ENCODE data around the gene ACOT8.
"Not testable (repeated sequence)": the region's sequence is repeated elsewhere in the genome, so short reads cannot be mapped to it uniquely, and the experiment has no call there.

The ACOT8 gene

DNA sequence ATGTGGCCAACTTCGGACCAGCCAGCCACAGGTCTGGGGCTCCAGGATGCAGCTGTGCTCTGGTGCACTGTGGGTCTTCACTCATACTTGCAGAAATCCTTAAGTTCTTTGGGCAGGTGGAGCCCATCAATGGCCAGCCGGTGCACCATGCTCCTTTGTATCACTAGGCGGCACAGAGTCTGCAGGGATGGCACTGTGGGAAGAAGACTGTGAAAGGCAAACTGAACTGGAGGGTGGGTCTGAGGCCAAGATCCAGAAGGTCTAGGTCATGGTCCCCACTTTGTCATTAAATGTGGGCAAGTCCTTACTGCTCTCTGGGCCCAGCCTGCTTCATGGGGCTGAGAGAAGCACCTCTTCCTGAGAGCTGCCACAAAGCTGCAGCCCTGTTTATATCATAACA lies 31.5 kb upstream of the ACOT8 start:
- in situ Hi-C loops (cut with MboI; ENCODE audit: low sequenced_read_pairs): no loop called here

DNA sequence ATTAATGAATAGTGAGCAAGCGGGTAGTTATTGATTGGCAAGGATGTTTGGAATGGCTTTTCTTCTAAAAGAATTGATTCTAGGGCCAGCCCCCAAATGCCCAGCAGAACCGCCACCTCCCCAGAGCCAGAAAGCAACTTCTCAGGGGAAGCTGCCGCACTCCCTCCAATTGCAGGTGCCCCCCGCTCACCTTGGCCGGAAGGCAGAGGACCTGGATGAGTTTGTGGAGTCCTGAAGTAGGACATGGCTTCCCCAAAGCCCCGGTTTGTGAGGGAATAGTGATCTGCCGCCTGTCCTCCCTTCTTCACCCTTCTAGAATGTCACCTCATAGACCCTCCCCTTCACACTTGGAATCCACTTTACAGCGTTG lies 30.1 kb upstream of the ACOT8 start, which contains the start of gene SPATA25:
SPATA25 (minus strand) TSS at position 277 of the 370 bp plus-strand sequence; CDS start at position 245, 32 bp downstream.
- in situ Hi-C loops (cut with MboI; ENCODE audit: low sequenced_read_pairs): no loop called here

DNA sequence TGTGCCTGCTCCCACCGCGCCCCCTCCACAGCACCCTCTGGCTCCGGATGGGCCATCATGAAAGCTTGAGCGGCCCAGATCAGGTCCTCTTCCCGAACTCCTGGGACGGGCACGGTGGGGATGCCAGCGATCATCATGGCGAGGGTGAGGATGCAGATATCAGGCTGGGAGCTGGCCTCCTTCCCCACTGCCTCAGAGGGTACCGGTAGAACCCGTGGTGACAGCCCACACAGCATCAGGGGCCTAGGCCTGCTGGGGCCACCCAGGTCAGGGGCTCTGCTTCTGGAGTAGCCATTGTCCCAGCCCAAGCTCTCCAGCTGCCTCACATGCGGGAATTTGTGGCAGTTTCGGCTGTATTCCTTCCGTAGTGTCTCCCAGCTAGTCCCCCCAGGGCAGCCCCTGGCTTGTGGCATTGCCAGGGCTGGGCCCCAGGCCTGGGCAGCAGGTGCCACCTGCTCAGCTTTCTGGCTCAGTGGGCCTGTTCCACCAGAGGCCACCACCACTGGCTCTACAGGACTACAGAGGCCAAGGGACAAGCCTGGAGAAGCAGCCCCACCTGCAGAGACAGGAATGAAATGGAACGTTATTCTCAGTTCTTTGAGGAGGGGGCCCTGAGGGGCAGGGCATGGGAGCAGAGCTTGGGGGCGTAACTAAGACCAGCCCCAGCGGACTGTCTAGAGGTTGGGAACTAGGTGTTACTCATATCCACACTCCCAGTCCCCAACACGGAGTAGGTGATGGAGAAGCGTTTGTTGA lies 29.6 kb upstream of the ACOT8 start:
- in situ Hi-C loops (cut with MboI; ENCODE audit: low sequenced_read_pairs): no loop called here

DNA sequence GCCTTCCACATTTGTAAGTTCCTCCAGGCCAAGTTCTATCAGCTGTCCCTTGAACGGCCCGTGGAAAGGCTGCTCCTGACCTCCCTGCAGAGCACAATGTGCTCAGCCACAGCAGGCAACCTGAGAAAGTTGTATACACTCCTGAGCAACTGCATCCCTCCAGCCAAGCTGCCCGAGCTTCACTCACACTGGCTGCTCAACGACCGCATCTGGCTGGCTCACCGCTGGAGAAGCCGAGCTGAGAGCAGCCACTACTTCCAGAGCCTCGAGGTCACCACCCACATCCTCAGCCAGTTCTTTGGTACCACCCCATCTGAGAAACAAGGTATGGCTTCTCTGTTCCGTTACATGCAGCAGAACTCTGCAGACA lies 25.9 kb upstream of the ACOT8 start:
- in situ Hi-C loops (cut with MboI; ENCODE audit: low sequenced_read_pairs): no loop called here

DNA sequence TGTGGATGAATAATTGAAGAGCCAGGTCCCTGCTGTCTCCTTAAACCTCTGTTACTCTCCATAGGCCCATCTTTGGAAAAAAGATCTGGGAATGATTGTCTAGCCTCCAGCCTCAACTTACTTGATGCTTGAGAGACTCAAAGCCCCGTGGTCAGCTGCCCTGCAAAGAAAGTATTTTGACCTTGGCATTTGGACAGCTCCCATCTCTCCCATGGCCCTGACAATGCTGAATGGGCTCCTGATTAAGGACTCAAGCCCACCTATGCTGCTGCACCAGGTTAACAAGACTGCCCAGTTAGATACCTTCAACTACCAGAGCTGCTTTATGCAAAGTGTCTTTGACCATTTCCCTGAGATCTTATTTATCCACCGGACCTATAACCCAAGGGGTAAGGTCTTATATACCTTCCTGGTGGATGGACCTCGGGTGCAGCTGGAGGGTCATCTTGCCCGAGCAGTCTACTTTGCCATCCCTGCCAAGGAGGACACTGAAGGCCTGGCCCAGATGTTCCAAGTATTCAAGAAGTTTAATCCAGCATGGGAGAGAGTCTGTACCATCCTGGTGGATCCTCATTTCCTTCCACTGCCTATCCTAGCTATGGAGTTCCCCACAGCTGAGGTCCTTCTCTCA lies 25.4 kb upstream of the ACOT8 start:
- in situ Hi-C loops (cut with MboI; ENCODE audit: low sequenced_read_pairs): no loop called here

DNA sequence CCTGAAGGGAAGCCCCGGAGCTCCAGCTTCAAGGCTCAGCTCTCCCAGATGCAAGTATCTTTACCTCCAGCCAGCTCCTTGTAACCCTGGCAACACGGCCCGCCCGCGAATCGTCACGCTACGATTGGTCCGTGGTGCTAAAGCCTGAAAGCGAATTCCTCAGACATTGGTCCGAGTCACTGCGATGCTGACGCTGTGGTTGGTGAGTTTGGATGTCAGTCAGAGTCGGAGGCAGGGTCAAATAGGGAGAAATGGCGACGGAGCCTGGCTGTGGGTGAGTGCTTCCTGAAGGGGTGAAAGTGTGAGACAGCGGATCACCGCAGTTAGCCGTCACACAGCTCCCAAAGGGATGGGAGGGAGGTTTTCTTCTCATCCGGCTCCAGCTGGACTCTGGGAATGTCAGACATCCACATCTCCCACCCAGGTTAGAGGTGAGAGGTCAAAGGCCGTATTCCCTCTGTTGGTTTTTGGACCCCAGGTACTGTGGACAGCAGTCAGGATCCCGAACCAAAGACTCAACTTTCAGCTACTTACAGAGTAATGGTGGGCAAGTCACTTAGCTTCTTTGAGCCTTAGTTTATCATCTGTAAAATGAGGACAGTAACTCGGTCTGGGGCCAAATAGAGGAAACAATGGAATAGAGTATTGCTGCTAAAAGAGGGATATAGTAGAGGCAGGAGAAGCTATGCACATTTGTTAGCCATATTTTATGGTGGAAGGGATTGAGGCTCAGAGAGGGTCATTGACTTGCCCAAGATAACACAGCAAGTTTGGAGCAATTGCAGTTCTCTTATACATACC lies 24.0 kb upstream of the ACOT8 start, which contains the start of gene ZSWIM1:
ZSWIM1 (plus strand) TSS at position 240 of the 801 bp plus-strand sequence. CDS start 1,366 bp downstream, outside the sequence.
- in situ Hi-C loops (cut with MboI; ENCODE audit: low sequenced_read_pairs): no loop called here

DNA sequence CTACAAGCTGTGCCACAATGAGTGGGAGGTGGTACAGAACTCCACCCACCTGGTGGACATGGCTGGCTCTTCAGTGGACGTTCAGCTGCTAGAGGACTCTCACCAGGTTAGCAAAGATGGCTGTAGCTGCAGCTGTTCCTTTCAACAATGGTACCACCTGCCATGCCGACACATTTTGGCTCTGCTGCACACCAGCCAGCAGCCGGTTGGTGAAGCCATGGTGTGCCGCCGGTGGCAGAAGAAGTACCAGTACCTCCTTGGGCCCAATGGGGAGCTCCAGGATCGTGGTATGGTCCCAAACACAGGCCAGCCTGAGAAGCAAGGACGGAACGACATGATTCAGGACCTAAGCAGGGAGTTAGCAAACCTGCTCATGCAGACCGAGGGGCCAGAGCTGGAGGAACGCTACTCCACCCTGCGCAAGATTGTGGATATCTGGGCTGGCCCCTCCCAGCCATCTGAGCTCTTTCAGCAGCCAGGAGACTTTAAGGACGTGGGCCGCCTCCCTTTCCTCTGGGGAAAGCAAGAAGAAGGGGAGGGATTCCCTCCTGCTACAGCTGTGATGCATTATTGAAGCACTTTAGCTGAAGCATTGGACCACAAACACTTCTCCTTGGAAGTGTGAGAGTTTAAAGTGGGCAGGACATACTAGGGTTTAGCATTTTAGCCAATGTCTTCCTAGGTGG lies 21.0 kb upstream of the ACOT8 start:
- in situ Hi-C loops (cut with MboI; ENCODE audit: low sequenced_read_pairs): no loop called here

DNA sequence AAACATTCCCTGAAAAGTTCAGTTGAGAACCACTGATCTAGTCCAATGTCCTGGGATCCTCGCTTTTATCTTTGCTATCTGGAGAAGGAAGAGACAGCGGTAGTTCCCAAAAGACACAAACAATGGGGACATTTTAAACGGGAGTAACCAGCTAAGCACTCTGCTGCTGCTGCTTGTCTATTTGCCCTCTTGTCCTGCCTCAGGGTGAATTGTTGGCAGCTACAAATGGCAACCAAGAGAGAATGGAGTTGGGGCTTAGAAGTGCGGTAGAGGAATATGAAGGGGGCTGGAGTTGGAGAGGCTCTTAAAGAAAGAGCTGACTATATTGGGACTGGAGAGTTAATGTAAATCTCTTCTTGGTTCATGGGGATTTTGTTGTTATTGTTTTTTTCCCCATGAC lies 17.4 kb upstream of the ACOT8 start:
- in situ Hi-C loops (cut with MboI; ENCODE audit: low sequenced_read_pairs): no loop called here

DNA sequence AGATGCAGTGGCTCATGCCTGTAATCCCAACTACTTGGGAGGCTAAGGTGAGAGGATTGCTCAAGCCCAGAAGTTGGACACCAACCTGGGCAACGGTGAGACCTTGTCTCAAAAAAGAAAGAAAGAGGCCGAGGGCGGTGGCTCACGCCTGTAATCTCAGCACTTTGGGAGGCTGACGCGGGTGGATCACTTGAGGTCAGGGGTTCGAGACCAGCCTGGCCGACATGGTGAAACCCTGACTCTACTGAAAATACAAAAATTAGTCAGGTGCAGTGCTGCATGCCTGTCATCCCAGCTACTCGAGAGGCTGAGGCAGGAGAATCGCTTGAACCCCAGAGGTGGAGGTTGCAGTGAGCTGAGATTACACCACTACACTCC lies 16.9 kb upstream of the ACOT8 start:
- in situ Hi-C loops (cut with MboI; ENCODE audit: low sequenced_read_pairs): not testable (repeated sequence)

DNA sequence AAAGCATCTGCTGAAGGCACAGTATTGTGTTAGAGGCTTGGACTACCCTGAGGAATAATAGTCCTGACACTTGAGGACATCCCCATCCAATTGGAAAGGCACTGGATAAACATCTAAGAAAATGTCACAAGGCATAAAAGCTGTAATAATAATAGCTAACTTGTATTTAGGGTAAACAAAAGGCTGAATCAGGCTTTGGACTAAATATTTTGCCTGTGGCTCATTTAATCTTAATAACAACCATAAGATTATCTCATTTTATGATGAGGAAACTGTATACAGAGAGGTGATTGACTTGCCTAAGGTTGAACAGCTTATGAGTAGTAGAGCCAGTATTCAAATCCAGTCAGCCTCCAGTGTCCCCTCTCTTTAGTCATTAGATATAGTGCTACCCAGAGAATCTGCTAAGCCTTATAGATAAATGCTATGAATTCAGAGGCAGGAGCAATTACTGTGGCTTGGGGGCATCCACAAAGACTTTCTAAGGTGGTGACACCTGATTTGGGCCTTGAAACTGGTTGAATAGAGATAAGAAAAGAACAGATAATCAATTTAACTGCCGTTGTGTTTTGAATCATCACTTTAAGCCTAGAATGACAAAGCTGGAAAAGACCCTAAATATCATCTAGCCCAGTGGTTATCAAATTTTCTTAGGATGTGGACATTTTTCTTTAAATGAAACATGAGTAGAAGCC lies 16.4 kb upstream of the ACOT8 start:
- in situ Hi-C loops (cut with MboI; ENCODE audit: low sequenced_read_pairs): no loop called here

DNA sequence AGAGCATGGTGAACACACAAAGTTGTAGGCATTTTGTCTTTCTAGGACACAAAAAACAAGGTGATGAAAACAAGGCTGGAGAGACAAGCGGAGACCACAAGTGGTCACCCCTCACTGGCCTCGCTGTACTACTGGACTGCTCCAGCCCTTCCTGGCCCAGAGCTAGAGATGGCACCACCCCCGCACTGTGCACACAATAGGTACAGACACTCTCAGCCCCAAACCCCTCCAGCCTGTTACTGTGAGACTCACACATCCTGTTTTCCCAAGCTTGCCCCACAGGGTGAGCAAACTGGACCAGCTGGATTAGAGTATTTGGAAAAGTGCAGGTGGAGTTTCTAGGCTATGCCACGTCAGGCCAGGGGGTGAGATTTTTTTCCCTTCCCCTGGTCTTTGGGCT lies 15.4 kb upstream of the ACOT8 start:
- in situ Hi-C loops (cut with MboI; ENCODE audit: low sequenced_read_pairs): no loop called here

DNA sequence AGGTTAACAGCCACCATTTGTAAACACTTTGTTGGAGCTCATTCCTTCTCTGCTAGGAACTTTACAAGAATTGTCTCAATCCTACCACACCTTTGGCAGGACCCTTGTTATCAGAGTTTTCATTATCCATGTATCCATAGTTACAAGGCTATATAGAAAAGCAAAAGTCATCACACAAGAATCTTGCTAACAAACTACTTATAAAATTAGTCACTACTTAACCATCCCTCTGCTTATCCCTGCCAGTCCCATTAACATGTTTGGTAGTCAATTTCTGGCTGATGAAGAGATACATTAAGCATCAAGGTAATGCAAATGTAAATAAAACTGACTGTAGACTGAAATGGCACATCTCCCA lies 10.6 kb upstream of the ACOT8 start:
- in situ Hi-C loops (cut with MboI; ENCODE audit: low sequenced_read_pairs): no loop called here

DNA sequence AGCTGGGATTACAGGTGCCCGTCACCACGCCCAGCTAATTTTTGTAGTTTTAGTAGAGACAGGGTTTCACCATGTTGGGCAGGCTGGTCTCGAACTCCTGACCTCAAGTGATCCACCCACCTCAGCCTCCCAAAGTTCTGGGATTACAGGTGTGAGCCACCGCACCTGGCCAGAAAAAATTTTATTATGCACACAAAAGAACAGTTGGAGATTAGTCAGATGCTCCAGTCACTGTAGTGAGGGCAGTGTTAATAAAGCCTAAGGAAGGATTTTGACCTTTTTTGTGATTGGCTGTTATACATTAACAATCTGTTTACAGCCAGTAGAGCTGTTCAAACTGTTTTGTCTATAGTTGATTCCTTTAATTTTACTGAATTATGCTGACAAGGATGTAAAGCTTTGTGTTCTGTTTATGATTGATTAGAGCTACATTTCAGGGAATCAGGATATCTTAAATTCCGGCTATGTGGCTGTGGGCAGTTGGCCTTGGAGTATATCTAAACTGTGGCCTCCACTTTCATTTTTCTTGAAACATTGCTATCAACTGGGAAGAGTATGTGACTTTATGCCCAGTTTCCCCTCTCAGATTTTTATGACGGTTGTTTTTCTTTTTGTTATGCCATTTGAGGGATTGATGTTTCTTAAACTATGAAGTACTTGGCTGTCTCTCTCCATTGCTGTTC lies 10.1 kb upstream of the ACOT8 start:
- in situ Hi-C loops (cut with MboI; ENCODE audit: low sequenced_read_pairs): no loop called here

DNA sequence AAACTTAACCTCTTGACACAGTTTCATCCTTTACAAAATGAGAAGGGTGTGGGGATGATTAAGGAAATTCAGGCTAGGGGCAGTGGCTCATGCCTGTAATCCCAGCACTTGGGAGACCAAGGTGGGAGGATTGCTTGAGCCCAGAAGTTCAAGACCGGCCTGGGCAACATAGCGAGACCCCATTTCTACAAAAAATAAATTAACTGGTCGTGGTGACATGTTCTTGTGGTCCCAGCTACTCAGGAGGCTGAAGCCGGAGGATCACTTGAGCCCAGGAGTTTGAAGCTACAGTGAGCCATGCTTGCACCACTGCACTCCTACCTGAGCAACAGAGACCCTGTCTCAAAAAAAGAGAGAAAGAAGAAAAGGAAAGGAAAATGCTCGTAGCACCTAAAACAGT lies 9.3 kb upstream of the ACOT8 start:
- in situ Hi-C loops (cut with MboI; ENCODE audit: low sequenced_read_pairs): no loop called here

DNA sequence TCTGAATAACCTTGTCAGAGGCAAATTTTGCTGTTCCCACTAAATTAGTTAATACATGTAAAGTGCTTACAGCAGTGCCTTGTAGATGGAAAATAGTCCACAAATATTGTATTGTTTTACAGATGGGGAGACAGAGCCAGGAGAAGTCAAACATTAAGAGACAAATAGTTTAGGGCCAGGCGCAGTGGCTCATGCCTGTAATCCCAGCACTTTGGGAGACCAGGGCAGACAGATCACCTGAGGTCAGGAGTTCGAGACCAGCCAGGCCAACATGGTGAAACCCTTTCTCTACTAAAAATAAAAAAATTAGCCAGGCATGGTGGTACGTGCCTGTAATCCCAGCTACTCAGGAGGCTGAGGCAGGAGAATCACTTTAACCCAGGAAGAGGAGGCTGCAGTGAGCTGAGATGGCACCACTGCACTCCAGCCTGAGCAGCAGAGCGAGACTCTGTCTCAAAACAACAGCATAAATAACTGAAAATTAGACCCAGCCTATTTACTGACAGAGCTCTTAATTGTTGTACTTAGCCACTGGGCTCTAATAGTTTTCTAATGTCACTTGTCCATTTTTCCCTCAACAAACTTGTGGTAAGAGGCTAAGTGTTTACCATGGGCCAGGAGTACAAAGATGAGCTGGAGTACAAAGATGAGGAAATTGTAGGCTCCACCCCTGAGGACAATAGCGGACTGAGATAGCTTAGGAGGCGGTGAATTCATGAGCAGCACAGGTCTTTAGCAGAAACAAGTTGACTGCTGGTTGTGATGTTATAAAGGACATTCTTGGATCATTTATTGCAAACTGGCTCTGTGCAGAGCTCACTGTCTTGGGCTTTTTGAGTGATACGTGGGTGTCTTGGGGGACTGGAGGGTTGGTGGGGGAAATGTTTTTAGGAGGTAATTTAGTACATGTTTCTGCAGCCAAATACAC lies 6.6 kb upstream of the ACOT8 start:
- in situ Hi-C loops (cut with MboI; ENCODE audit: low sequenced_read_pairs): no loop called here

DNA sequence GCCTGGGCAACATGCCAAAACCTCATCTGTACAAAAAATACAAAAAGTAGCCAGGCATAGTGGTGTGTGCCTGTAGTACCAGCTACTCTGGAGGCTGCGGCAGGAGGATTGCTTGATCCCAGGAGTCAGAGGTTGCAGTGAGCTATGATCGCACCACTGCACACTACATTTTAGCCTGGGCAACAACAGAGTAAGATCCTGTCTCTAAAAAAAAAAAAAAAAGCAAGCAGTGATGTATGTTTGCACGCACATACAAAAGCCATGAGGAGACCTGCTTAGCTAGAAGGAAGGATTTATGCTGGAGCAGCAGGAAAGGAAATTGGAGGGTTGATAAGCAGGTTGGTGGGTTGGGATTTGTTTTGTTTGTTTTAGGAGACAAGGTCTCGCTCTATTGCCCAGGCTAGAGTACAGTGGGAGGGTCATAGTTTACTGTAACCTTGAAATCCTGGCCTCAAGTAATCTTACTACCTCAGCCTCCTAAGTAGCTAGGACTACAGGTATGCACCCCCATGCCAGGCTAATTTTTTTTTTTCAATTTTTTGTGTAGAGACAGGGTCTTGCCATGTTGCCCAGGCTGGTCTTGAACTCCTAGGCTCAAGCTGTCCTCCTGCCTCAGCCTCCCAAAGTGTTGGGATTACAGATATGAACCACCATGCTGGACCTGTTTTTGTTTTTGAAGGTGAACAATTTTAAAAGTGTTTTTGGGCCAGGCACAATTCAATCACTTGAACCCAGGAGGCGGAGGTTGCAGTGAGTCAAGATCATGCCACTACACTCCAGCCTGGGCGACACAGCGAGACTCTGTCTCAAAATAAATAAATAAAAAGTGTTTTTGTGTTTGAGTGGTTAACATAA lies 4.3 kb upstream of the ACOT8 start:
- in situ Hi-C loops (cut with MboI; ENCODE audit: low sequenced_read_pairs): no loop called here

DNA sequence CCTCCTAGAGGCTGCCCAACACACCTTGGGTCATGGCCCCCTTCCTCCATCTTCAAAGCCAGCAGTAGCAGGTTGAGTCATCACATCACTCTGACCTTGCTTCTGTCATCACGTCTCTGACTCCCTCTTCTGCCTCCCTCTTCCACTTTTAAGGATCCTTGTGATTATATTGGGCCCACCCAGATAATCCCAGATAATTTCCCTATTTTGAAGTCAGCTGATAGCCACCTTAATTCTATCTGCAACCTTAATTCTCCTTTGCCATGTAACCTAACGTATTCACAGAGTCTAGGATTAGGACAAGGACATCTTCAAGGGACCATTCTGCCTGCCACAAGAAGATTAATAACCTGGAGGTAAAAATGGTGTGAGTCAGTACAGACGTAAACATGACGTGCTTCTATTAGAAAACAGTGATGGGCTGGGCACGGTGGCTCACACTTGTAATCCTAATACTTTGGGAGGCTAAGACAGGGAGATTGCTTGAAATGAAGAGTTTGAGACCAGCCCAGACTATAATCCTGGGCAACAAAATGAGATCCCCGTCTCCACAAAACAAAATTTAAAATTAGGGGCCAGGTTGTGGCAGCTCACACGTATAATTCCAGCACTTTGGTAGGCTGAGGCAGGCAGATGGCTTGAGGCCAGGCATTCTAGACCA lies 3.5 kb upstream of the ACOT8 start:
- in situ Hi-C loops (cut with MboI; ENCODE audit: low sequenced_read_pairs): no loop called here

DNA sequence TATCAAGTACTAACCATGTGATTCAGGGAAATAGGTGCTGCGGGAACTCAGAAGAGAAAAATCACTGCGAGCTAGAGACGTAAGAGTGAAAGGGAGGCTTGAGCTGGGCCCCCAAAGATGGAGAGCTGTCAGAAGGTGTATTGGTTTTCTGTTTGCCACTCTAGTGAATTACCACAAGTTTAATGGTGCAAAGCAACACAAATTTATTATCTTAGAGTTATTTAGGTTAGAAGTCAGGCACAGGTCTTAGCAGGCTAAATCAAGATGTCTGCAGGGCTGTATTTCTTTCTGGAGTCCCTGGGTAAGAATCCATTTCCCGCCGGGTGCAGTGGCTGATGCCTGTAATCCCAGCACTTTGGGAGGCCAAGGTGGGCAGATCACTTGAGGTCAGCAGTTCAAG lies 2.7 kb upstream of the ACOT8 start:
- in situ Hi-C loops (cut with MboI; ENCODE audit: low sequenced_read_pairs): no loop called here

Measured in HL-60/S4 treated with retinoic acid at 250 ng/mL for 4 days and 3 days (cell line).